OCI-LY1 (cell line): ENCODE results near the gene WDR53.

Experiments used
- H2AFZ ChIP-seq: fragments of 200-600 bp; sonication (generic), shearing (Covaris generic); 2 replicates; pipeline ENCODE4 v1.6.0; 2014; ENCODE audit warnings: antibody characterized with exemption, mild to moderate bottlenecking, low read length
- H3F3A ChIP-seq: fragments of 200-600 bp; sonication (generic), shearing (Covaris generic); 2 replicates; pipeline ENCODE4 v1.6.0; 2014; ENCODE audit warnings: mild to moderate bottlenecking, antibody characterized with exemption, low read length, moderate library complexity; ENCODE audit not compliant: insufficient read depth
- H3K27ac ChIP-seq: fragments of 200-600 bp; sonication (generic); 2 replicates; pipeline ENCODE4 v1.5.1; 2014; ENCODE audit warnings: low read length, mixed run types, mild to moderate bottlenecking, low read depth; ENCODE audit not compliant: poor library complexity, severe bottlenecking
- H3K27me3 ChIP-seq: fragments of 200-600 bp; sonication (generic); 2 replicates; pipeline ENCODE4 v1.6.0; 2014; ENCODE audit warnings: antibody characterized with exemption, mild to moderate bottlenecking, low read length, moderate library complexity; ENCODE audit not compliant: insufficient read depth
- H3K36me3 ChIP-seq: fragments of 200-600 bp; sonication (generic); 2 replicates; pipeline ENCODE4 v1.6.1; 2014; ENCODE audit warnings: mild to moderate bottlenecking, antibody characterized with exemption, low read length, moderate library complexity, mixed read lengths; ENCODE audit not compliant: insufficient read depth
- H3K4me1 ChIP-seq: fragments of 200-600 bp; sonication (generic); 2 replicates; pipeline ENCODE4 v1.5.1; 2014; ENCODE audit warnings: mild to moderate bottlenecking, low read length, moderate library complexity; ENCODE audit not compliant: insufficient read depth, severe bottlenecking
- H3K4me2 ChIP-seq: fragments of 200-600 bp; sonication (generic), shearing (Covaris generic); 2 replicates; pipeline ENCODE4 v1.6.1; 2014; ENCODE audit warnings: low read length
- H3K4me3 ChIP-seq: fragments of 200-600 bp; sonication (generic); 2 replicates; pipeline ENCODE4 v1.5.1; 2014; ENCODE audit warnings: low read length, low read depth, mild to moderate bottlenecking, mixed read lengths; ENCODE audit not compliant: poor library complexity, severe bottlenecking
- H3K79me2 ChIP-seq: fragments of 200-600 bp; shearing (Covaris generic); 2 replicates; pipeline ENCODE4 v1.6.1; 2016; ENCODE audit warnings: mixed run types, low read length, mixed read lengths; ENCODE audit not compliant: insufficient read depth
- H3K9ac ChIP-seq: fragments of 200-600 bp; sonication (generic), shearing (Covaris generic); 2 replicates; pipeline ENCODE4 v1.6.1; 2014; ENCODE audit warnings: mild to moderate bottlenecking, low read length, mixed read lengths
- H3K9me2 ChIP-seq: fragments of 200-600 bp; sonication (generic), shearing (Covaris generic); 2 replicates; pipeline ENCODE4 v1.6.1; 2014; ENCODE audit warnings: low read depth, mild to moderate bottlenecking, low read length, mixed read lengths
- H3K9me3 ChIP-seq: fragments of 200-600 bp; shearing (Covaris generic); 2 replicates; pipeline ENCODE4 v1.6.1; 2014; ENCODE audit warnings: low read length, mixed read lengths
- H4K20me1 ChIP-seq: fragments of 200-600 bp; sonication (generic), shearing (Covaris generic); 2 replicates; pipeline ENCODE4 v1.6.0; 2016; ENCODE audit warnings: mild to moderate bottlenecking, low read length; ENCODE audit not compliant: insufficient read depth
- EZH2 ChIP-seq: fragments of 200-600 bp; sonication (generic), shearing (Covaris generic); IDR thresholded peaks from 2 replicates; pipeline ENCODE4 v1.8.0; 2017; ENCODE audit warnings: borderline replicate concordance, mixed run types, mild to moderate bottlenecking, antibody characterized with exemption, low read length, moderate library complexity, mixed read lengths
- TF ChIP-seq, protein P1 (sequence below): fragments of 200-600 bp; sonication (generic), shearing (Covaris generic); IDR thresholded peaks from 2 replicates; pipeline ENCODE4 v1.5.1; 2017; ENCODE audit warnings: mild to moderate bottlenecking, antibody characterized with exemption, low read length, moderate library complexity, mixed read lengths

Gene WDR53

GRCh38 chr3:196528639-196529233, 39.6 kb downstream of the WDR53 start:
- peak overlapping the region; percentile 65 for H3K4me3 ChIP-seq
- peaks cover 19% of the 10 kb centered on the region for H3K4me1 ChIP-seq
- H3K9me3 ChIP-seq, result peaks cover 4% of the 10 kb centered on the region; the same call in 1 of the 2 replicates
- no peaks in the 10 kb centered on the region for H3K9me2 ChIP-seq
- peak overlapping the region; percentile 93 for H3K4me2 ChIP-seq
- no peaks in the 10 kb centered on the region for H3K79me2 ChIP-seq
- no peaks in the 10 kb centered on the region for H3F3A ChIP-seq
- no peaks in the 10 kb centered on the region; the same call in 1 of the 2 replicates for H3K36me3 ChIP-seq
- no peaks in the 10 kb centered on the region for H4K20me1 ChIP-seq
- TF ChIP-seq, protein P1, sequence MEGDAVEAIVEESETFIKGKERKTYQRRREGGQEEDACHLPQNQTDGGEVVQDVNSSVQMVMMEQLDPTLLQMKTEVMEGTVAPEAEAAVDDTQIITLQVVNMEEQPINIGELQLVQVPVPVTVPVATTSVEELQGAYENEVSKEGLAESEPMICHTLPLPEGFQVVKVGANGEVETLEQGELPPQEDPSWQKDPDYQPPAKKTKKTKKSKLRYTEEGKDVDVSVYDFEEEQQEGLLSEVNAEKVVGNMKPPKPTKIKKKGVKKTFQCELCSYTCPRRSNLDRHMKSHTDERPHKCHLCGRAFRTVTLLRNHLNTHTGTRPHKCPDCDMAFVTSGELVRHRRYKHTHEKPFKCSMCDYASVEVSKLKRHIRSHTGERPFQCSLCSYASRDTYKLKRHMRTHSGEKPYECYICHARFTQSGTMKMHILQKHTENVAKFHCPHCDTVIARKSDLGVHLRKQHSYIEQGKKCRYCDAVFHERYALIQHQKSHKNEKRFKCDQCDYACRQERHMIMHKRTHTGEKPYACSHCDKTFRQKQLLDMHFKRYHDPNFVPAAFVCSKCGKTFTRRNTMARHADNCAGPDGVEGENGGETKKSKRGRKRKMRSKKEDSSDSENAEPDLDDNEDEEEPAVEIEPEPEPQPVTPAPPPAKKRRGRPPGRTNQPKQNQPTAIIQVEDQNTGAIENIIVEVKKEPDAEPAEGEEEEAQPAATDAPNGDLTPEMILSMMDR, result peak; percentile 92
- no peak for TF ChIP-seq EZH2
- peak overlapping the region; percentile 95 for H2AFZ ChIP-seq
- H3K27ac ChIP-seq, result no peak overlapping the region
- peaks cover 5% of the 10 kb centered on the region; the same call in 1 of the 2 replicates for H3K27me3 ChIP-seq
- peak overlapping the region; percentile 70 for H3K9ac ChIP-seq

GRCh38 chr3:196525141-196525540, 43.2 kb downstream of the WDR53 start:
- Histone ChIP-seq H3K27me3 (no peaks in the 10 kb centered on the region), H3F3A (no peaks in the 10 kb centered on the region), H3K4me2 (no peak overlapping the region), H2AFZ (no peak overlapping the region), H3K9ac (no peak overlapping the region), H3K4me3 (no peak overlapping the region), H4K20me1 (no peaks in the 10 kb centered on the region), H3K9me2 (no peaks in the 10 kb centered on the region), H3K79me2 (no peaks in the 10 kb centered on the region), H3K4me1 (peaks cover 19% of the 10 kb centered on the region), H3K36me3 (no peaks in the 10 kb centered on the region), H3K9me3 (peaks cover 12% of the 10 kb centered on the region), H3K27ac (no peak overlapping the region)
- no peak for TF ChIP-seq EZH2
- TF ChIP-seq, protein P1, result no peak

GRCh38 chr3:196524527-196524926, 43.8 kb downstream of the WDR53 start:
- Histone ChIP-seq H2AFZ (no peak overlapping the region), H3K4me1 (peaks cover 19% of the 10 kb centered on the region), H3K9me2 (no peaks in the 10 kb centered on the region), H3K36me3 (no peaks in the 10 kb centered on the region), H3K4me2 (no peak overlapping the region), H3K79me2 (no peaks in the 10 kb centered on the region), H3F3A (no peaks in the 10 kb centered on the region), H3K9ac (no peak overlapping the region), H3K9me3 (peaks cover 18% of the 10 kb centered on the region), H3K27me3 (no peaks in the 10 kb centered on the region), H4K20me1 (no peaks in the 10 kb centered on the region), H3K4me3 (no peak overlapping the region), H3K27ac (no peak overlapping the region)
- TF ChIP-seq, protein P1, result peak; percentile 53
- TF ChIP-seq EZH2, result no peak
